DMS 273 (cell line): Measurements from ENCODE around the gene RASIP1.
"Not testable (repeated sequence)": the region's sequence is repeated elsewhere in the genome, so short reads cannot be mapped to it uniquely, and the experiment has no call there.

Experiments used
- DNase-seq: peaks from one replicate; lab custom pipeline; 2025; ENCODE audit not compliant: unreplicated experiment; lab: John Stamatoyannopoulos, UW

RASIP1 gene

GRCh38 chr19:48735031-48735615, 5.3 kb downstream of the RASIP1 start:
- DNase-seq, result peak; percentile 26

GRCh38 chr19:48734625-48735024, 5.8 kb downstream of the RASIP1 start:
- no peak for DNase-seq

- DNase-seq, result no peak
These were observed 9.0 kb downstream of the RASIP1 start for GRCh38 chr19:48731452-48731851.

DNA sequence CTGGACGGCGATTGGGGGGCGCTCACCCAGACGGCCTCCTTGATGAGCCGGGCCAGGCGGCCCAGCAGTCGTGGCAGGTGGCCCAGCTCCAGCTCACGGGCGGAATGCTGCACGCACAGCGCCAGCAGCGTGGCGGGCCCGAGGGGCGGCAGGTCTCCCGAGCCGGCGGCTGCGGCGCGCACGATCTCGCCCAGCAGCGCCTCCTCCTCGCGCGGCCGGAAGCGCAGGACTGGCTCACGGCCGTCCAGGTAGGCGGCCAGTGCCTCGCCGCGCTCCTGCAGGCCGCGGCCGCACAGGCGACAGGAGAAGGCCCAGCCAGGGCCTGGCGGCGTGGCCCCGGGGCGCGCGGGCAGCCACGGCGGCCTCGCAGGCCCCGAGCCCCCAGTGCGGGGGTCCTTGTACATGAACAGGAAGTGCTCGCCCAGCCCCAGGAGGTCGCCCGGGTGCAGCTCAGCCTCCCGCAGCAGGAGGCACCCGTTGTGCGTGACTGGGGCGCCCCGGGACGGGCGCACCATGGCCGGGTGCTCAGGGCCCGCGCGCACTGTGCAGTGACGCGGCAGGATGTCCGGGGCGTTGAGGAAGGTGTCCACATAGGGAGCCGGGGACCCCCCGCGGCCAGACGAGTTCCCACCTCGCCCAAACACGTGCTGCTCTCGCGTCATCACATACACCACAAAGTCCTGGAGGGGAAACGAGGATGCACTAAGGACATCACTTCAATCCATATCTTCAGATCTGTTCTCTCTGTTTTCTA, 11.3 kb downstream of the RASIP1 start:
- no peak for DNase-seq

- no peak for DNase-seq
These were observed 13.9 kb downstream of the RASIP1 start for GRCh38 chr19:48726556-48726955.

DNA sequence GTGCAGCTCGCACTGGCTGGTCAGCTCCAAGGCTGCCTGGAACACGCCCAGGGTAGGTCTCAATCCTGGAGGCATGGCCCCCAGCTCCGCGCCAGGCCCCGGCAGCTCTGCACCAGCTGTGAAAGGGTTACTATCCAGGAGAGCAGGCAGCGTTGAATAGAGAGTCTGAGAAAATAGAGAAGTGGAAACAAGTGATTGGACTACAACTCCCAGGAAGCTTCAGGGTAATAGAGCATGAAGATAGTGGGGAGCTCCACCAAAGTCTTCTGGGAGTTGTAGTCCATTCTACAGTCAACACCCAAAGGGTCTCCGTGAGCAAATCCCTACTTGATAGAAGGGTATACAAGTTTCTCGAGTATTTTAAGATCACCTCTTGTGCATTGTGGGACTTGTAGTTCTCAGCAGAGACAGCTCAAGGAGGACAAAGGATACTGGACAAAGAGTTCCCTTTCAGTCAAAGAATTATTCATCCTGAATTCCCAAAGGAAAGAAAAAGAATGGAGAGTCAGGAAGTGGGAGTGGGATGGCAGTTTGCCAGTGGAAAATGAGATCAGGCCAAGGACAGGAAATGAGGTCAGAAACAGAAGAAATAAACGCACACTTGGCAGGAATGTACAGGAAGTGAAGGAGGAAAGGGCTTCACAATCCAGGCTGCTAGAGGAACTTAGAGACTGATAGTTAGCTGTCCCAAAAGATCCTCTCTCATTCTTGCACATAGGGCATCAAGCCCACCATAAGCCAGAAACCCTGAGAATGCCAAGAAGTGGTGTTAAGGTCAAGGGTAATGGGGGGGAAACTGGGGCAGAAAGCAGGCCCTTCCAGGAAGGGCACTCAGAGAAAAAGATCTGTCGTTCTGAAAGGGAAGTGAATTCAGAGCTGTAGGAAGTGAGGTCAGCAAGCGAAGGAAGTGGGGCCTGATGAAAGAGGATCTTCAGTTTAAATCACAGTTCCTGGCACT, 15.3 kb downstream of the RASIP1 start:
- DNase-seq, result peak; percentile 81

DNA sequence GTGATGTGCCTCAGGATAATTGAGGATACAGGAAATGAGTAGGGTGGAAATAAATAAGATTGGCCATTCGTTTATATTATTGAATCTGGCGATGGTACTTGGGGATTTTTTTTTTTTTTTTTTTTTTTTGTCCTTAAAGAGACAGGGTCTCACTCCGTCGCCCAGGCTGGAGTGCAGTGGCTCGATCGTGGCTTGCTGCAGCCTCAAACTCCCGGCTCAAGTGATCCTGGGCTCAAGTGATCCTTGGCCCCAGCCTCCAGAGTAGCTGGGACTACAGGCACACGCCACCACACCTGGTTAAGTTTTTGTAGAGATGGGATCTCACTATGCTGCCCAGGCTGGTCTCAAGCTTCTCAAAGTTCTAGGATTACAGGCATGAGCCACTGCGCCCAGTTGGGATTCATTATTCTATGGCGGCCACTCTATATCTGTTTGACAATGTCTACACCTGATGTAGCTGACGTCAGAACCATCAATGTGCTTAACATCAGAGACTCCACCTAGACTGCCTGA, 18.2 kb downstream of the RASIP1 start:
- no peak for DNase-seq

DNA sequence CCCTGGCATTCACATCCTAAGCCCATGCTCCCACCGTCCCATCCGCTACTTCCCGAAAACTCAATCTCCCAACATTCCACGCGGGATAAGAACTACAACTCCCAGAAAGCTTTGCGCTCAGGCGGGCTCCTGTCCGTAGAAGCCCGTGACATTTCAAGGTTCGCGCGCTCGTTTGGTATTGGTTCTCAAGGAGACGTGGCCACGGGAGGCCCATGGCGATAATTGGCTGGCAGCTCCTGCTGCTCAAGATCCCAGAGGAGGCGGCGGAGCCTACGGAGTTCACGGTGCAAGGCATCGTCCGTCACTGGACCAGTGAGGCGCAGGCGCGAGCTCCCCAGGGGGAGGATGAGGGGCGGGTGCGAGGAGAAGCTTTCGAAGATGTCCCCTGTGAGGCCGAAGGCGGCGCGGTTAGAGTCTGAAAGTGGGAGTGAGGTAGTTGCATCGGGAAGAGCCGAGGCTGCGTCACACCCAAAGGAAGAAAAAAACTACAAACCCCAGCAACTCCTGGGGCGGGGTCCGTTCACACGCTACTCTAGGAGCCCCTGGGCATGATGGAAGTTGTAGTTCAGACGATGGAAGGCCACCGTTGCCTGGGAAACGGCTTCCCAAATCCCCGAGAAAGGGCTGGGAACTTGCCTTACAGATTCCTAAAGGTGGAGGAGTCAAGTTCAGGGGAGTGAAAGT, 19.7 kb downstream of the RASIP1 start:
- DNase-seq, result peak; percentile 100

GRCh38 chr19:48720251-48720612, 20.2 kb downstream of the RASIP1 start:
- no peak for DNase-seq

- peak; percentile 46 for DNase-seq
These were observed 20.9 kb downstream of the RASIP1 start, which contains the start of gene MAMSTR for GRCh38 chr19:48719263-48720171. Gene MAMSTR, minus strand, starts transcription at chr19:48719725. Its CDS starts 694 bp downstream, at chr19:48719031.

DNA sequence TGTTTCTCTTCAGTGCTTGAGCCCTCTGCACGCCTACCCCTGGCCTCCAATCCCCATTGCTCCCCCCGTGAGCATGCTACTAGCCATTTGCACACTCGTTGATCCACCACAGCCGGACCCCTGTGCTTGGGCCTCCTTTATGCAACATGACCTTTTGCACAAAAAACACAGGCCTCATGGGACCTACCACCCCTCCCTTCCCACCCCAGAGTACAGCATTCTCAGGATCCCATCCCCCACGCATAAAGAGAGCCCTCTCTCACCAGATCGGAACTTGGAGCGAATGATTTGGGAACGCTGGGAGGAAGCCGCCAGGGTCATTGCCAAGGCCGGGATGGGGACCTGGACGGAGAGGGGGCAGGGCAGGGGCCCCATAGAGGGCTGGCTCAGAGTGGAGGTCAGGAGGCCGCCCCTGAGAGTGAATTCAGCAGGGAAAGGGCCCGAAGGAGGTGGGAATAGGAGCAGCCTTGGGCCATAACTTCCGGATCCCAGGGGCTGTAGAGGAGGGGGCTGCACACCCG, 21.6 kb downstream of the RASIP1 start:
- no peak for DNase-seq

DNA sequence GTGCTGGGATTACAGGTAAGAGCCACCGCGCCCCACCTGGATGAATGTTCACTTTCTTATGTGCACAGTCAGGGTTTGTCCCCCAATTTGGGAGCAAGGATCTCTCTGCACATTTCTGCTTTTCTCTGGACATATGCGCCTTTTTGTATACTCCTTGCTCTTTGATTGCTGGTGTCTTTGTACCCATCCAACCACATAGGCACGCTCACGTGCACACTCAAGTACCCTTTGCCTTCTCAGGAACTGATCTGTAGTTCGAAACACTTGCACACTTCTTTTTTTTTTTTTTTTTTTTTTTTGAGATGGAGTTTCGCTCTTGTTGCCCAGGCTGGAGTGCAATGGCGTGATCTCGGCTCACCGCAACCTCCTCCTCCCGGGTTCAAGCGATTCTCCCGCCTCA, 22.3 kb downstream of the RASIP1 start:
- not testable (repeated sequence) for DNase-seq

DNA sequence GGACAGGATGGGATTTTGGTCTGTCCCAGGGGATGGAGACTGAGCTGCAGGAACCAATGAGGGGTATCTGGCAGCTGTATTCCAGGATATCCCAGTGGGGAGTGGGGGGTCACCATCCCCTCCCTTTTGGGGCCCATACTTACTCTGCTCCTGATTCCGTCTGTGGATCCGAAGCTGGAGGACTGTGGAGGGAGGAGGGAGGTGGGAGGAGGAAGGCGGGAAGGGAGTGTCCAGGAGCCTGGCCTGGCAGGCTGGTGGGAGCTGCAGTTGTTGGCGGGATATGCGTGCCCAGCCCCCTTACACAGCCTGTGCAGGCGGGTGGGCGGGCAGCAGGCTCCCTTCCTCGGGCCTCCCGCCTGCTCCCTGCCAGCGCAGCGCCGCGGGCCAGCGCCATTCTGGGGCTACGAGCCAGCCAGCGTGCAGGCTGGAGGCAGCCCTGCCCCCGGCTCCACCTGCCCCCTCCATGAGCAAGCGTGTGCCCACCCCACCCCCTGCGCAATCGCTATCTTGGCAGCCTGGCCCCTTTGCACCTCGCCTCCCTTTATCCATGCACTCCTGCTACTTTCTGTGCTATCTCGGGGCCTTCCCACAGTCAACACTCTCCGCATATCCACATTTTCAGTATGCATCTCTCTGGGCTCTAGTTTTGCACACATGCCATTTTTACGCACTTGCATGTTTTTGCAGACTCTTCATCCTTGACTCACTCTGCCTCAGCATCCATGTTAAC, 23.7 kb downstream of the RASIP1 start:
- DNase-seq, result peak; percentile 95

DNA sequence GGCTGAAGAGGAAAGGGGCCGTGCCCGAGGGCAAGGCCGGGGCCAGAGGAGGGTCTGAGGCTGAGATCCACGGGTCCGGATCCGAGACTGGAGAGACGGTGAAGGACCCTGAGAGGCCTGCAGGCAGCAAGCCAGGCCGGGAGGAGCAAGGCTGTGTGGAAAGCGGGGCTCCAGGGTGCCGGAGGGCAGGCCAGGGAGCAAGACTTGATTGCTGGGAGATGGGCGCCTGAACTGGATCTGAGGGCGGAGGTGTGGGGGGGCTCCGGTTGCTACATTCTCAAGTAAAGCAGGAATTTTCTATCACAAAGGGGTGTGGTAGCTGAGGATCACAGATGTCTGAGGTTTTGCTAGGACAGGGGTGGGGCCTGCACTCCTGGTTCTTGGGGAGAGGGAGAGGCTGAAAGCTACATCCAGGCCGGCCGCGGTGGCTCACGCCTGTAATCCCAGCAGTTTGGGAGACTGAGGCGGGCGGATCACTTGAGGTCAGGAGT, 24.7 kb downstream of the RASIP1 start:
- DNase-seq, result peak; percentile 83

DNA sequence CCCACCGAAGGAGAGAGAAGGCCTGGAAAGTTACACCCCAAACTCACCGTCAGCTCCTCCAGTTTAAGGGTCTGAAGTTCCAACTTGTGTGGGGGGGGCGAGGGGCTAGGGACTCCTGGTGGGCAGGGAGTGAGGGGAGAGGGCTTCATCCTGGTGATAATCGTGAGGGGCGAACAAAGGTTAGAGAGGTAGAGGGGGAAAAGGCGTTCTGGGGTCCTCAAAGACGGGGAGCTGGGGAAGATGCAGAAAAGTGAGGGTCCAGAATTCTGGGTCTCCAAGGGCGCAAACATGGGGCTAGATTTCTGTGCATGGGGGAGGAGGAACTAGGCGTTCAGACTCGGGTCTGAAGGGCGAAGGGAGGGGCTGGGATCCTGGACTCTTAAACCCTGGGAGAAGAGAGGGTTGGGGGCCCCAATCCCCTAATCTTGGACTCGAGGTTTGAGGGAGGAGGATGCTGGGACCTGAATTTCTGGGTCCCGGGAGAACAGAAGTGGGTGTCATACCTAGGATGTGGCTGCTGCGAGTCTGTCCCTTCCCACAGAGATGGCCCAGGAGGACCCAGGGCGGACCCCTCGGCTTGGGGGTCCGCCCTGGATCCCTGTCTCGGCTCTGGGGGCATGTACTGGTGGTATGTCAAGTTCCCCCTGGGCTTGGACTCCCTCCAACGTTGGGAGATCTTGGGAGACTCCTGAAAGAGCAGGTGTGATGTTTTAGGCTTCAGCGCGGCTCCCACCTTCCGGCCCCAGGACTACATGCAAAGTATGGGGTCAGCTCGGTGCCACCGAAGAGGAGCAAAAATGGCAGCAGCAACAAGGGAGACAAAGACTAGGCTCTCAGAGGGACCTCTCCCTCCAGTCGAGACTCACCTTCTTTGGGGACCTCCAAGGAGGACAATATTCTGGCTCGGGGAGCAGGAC, 25.4 kb downstream of the RASIP1 start:
- peak; percentile 68 for DNase-seq

DNA sequence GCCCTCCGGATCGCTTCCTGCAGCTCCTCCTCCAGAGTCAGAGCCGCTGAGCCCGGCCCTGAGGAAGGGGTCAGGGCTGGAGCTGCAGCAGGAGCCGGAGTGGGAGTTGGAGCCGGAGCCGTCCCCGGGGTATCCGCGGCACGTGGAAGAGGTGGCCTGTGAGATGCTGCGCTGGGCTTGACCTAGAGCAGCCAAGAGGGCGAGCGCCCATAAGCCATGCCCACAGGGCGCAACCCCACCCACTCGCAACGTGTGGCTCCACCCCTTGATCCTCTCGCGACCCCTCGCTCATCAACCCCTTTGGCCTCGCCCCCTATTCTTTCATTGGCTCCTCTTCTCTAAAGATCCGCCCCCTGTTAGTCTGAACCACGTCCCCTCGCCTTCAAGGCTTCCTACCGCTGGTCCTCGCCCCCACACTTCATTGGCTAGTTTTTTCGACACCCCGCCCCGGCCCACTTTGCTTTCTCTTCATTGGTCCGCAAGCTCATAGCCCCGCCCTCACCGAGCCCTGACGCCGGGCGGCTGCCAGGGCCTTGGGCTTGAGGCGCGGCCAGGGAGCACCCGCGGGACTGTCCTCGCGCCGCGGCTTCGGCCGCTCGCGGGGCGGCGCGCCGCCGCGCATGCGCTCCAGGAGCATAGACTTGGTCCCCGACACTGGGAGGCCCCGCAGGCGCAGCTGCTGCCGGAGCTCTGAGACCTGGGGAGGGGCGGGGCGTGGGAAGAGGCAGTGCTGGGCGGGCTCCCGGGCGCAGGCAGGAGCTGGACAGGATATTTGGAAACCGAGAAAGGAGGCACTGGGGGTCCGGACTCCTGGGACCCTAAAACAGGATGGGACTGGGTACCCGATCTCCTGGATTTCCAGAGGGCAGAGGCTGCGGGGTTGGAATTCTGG, 26.3 kb downstream of the RASIP1 start:
- peak; percentile 100 for DNase-seq
